Measurements from ENCODE around the gene LPCAT2. TPM values are rescaled to one million over a fixed set of nuclear protein-coding genes. Genes with fewer than 3 reads are reported as not detected.

Gene LPCAT2
- total RNA-seq, 1 donor = 35.6 TPM

- H3K4me3 ChIP-seq (ENCODE audit: low read depth, low read length) = no peak overlapping the region
- TF ChIP-seq CTCF (IDR thresholded peaks at IDR 0.05; ENCODE audit: insufficient read depth, low read length) = no peak
- DNase-seq (ENCODE audit: low read depth) = no peak
Observed at GRCh38 chr16:55624696-55625095, 115.8 kb downstream of the LPCAT2 start.

- no peak for TF ChIP-seq CTCF (IDR thresholded peaks at IDR 0.05; ENCODE audit: insufficient read depth, low read length)
- H3K4me3 ChIP-seq (ENCODE audit: low read depth, low read length) = no peak overlapping the region
- DNase-seq (ENCODE audit: low read depth) = no peak
Observed at GRCh38 chr16:55625843-55626242, 117.0 kb downstream of the LPCAT2 start.

DNA sequence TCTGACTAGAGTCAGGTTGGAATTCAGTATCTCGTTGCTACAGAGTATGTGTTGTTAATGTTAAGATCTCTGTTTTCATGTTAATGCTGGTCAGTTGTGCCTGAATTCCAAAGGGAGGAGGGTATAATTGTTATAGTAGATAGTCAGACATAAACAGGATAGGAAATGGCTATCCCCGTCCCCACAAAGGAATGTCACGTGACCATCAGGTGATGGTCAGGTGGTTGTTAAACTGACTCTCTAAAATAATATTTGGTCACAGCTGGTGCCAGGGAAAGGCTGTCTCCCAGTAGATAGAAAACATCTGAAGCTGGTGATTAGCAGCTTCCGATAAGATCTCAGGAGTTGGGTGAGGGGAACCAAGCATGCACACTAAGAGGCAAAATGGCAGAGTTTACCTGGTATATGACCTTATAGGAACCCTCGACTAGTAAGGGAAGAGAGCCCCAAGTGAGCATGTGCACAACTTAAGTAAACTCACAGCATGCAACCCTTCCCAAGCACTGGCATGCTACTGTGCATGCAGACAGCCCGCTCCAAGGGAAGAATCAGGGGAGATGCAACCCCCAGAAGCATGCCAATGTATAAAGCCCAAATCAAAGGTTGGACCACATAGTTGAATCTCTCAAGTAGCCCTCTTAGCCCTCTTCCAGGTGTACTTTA is 119.6 kb downstream of the LPCAT2 start:
- no peak for DNase-seq (ENCODE audit: low read depth)
- no peak for TF ChIP-seq CTCF (IDR thresholded peaks at IDR 0.05; ENCODE audit: insufficient read depth, low read length)
- H3K4me3 ChIP-seq (ENCODE audit: low read depth, low read length) = no peak overlapping the region

DNA sequence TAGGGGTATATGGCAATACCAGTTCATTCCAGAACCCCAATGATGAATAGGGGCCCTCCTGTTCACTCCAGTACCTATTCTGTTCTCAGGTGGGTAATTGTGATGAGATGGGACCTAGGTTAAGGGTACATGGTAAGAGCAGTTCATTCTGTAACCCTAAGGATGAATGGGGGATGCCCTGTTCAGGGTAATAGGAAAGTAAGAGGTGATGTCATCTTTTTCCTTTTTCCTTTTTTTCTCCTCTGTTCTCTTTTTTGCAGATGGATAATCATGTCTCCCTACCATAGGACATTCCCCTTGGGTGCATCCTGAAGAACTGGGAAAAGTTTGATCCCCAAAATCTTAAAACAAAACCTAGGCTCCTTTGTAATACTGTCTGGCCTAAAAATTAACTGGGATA is 121.9 kb downstream of the LPCAT2 start:
- TF ChIP-seq CTCF (IDR thresholded peaks at IDR 0.05; ENCODE audit: insufficient read depth, low read length) = no peak
- no peak for DNase-seq (ENCODE audit: low read depth)
- H3K4me3 ChIP-seq (ENCODE audit: low read depth, low read length) = no peak overlapping the region

GRCh38 chr16:55632259-55632658 is 123.4 kb downstream of the LPCAT2 start:
- no peak for TF ChIP-seq CTCF (IDR thresholded peaks at IDR 0.05; ENCODE audit: insufficient read depth, low read length)
- H3K4me3 ChIP-seq (ENCODE audit: low read depth, low read length) = no peak overlapping the region
- DNase-seq (ENCODE audit: low read depth) = no peak

DNA sequence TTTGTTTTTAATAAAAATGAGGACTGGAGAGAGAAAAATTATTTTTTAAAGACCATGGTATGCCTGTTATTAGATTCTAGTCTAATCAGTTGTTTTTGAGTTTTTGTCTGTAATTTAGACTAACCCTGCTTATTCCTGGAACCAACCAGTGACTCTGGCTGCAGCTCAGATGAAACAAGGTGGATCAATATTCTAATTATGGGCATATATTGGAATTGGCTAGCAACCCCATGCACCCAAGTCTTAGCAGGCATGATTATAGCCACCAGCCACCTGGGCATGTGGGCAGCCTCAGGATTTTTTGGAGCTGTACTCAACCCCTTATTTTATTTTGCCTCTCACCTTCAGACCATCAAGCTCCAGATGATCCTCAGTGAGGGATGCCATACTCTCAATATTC is 125.3 kb downstream of the LPCAT2 start:
- TF ChIP-seq CTCF (IDR thresholded peaks at IDR 0.05; ENCODE audit: insufficient read depth, low read length) = no peak
- DNase-seq (ENCODE audit: low read depth) = no peak
- H3K4me3 ChIP-seq (ENCODE audit: low read depth, low read length) = no peak overlapping the region

Other genes starting within 250 kb of the LPCAT2 start
- not detected in 2 replicates for gene IRX6, start 184.9 kb upstream of the LPCAT2 start, total RNA-seq (ENCODE audit: low replicate concordance)
- gene MMP2, start 29.9 kb upstream of the LPCAT2 start, total RNA-seq (ENCODE audit: low replicate concordance) = 1,244 and 1,884 TPM in 2 replicates
- 1.7 and 2.8 TPM in 2 replicates for gene CAPNS2, start 57.6 kb downstream of the LPCAT2 start, total RNA-seq (ENCODE audit: low replicate concordance)
- not detected in 2 replicates for gene SLC6A2, start 146.9 kb downstream of the LPCAT2 start, total RNA-seq (ENCODE audit: low replicate concordance)

All from fibroblast of the aortic adventitia (primary cell).